ENCODE results near the gene ZMIZ1.
A peak's percentile ranks its signal among the peaks of the same experiment; 100 is the strongest.

Gene ZMIZ1

DNA sequence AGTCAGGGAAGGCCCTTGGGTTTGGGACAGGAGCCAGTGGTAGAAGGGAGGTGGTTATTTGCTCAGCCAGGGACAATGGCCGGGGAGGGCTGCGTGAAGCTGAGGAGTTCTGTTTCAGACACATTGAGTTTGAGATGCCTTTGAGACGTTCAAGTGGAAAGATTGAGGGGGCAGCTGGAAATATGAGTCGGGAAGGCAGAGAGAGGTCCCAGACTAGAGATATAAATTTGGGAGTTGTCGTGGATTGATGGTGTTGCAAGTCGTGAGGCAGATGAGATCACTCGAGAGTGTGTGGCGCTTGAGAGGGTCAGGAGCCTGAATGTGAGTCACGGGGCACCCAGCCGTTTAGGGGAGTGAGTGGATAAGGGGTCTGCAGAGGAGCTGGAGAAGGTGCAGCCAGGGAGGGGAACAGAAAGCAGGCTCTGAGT is 73.3 kb downstream of the ZMIZ1 start:
- DNase-seq = no peak

DNA sequence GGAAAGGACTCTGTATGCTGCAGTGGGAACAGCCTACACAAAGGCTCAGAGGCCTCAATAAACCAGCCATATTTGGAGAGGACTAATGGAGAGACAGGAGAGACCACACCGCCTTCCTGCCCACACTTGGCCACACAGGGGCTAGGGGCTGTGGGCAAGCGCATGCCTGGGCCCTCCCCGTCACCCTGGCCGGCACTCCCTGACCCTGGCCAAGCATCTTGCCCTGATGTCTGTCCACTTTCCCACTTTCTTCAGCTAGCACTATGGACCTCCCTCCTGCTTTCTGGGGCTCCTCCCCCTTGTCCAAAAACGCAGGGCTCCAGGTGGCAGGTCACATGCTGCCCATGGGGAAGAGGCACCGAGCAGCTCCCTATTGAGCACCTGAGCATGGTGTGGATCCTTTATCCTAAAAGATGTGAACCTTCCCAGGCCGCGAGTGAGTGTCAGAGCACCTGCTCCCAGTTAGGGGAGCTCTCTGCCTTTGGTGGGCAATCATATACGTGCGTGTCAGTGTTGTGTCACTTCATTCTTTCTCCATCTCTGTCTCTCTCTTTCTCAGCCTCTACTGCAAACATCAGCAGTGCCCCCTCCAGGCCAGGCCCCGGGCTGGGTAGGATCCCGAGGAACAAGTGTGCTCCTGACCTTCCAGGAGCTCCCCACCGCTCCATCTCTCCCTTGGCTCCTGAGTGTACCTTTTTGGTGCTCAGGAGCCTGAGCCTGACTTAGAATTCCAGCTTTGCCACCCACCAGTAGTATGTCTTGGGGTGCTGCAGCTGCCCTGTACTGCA is 74.0 kb downstream of the ZMIZ1 start:
- DNase-seq = peak in 1 of 2 experiments; percentile 19

DNA sequence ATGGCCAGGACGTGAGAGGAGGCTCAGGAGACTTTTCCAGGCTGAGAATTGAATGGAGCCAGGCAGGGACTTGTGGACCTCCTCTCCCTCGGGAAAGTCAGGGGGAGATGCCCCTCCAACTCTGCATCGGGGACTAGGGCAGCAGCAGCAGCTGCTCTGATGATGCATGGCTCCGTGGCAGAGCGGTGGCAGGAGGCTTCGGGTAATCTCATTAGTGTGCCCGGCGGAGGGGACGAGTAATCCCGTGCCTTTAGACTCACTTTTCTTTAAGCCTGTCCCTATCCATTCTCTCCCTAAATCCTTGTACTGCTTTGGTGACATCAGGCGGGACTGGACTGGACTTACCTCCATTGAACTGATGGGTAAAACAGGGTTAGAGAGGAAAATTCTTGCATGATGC is 75.1 kb downstream of the ZMIZ1 start:
- no peak for DNase-seq

DNA sequence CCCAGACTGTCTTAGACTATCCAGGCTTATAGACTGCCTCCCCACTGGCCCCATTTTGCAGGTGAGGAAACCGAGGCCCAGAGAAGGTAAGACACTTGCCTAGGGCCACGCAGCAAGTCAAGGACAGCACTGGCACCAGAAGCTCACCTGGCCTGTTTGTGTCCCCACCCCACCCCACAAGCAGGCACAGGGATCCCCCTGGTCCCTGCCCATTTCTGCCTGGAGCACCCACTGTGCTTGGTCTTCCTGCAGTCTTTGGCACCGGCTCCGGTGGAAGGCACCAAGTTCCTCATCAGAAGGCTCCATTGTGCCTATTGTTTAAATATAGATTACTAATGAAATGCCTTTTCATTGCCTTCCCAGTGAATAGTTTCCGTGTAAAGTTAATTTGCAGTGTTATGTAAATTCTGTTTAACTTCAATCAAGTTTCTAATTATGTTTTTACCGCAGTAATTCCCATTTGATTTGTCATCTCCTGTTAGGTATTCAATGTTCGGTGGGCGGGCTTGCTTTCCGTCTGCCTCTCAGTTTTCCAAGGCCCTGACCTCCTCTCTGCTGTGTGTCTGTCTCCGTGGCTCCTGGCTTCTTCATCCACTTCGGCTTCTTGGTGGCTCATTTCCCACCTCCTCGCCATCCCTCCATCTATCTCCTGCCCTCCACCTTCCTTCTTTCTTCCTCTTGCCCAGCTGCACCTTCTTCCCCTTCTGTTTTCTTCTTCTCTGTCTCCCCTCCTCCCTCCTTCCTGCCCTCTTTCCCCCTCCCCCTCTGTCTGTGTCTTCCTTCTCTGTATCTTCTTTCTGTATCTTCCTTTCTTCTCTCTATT is 75.8 kb downstream of the ZMIZ1 start:
- DNase-seq = no peak

DNA sequence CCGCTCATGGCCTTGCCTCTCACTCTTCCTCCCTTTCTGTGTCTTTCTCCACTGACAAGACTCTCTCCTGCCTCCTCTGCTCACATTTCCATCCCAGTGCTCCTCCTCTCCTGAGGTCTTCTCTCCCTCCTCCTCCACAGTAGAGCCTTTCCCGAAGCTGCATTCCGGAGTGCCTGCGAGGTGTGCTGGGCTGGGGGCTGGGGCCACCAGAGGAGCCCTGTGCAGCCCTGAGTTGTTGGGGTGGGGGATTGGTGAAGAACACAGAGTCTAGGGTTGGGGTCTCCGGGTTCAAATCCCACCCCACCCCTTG is 76.4 kb downstream of the ZMIZ1 start:
- no peak for DNase-seq

DNA sequence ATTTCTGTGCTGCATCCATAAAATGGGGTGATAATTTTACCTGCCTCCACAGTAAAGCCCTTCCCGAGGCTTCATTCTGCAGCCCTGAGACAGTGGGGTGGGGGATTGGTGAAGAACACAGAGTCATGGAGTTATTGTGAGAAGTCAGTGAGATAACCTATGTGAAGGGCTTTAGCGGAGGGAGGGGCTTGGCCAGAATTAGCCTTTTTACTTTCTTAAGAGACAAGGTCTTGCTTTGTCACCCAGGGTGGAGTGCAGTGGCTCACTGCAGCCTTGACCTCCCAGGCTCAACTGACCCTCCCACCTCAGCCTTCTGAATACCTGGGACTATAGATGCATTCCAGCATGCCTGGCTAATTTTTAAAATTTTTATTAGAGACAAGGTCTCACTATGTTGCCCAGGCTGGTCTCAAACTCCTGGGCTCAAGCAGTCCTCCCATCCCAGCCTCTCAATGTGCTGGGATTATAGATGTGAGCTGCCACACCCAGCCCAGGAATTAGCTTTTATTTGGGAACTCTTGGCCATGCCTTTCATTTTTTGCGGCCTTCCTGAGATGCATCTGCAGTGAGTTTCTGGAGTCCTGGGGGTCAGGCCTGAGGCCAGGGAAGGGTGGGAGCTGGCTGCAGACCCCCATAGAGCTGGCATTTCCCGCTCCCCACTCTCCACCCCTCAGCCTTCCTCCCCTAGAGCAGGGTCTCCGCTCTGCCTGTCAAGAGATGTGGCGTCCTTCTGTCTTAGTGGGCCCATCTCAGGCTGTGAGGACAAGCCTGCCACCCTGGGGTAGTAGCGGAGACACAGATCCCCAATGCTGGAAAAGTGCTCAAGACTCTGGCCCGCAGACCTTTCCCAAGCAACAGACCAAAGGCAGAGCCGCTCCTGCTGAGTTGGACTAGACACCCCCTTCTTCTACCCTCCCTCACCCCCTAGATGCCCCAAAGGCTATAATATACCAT is 77.0 kb downstream of the ZMIZ1 start:
- DNase-seq = no peak

DNA sequence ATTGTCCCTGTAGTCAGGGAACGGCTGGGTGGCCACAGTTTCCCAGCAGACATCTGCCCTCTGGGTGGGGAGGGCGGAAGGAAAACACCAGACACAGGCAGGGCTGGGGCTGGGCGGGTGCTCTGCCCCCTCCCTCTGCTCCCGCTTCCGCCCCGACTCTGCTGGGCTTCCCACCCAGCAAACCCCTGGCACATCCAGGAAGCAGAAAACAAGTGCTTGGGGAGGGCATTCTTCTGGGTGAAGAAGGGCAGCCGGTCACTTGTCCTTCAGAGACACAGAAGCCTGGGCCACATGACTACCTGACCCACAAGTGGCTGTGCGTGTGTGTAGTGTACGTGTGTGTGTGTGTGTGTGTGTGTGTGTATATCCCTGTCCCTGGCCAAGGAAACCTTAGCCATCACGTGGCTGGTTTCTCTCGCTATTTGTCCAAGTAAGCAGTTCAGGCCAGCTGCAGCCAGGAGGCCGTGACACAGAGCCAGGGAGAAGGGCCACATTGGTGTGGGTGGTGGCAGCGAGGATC is 77.9 kb downstream of the ZMIZ1 start:
- DNase-seq = no peak

DNA sequence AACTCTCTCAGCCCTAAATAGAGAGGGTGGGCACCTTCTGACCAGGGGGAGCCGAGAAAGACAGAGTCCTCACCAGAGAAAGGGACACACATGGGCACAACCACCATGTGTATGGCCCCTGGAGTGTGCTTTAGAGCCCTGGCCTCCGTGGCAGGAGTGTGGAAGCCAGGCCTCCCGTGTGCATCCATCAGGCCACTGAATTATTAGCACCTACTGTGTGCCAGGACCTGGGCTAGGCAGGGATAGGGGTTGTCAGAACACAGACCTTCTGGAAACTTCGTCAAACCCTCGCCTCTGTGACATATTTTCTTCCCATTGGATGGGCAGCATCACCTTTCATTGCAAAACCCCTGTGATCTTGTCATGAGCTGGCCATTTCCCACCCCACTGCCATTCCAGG is 78.5 kb downstream of the ZMIZ1 start:
- DNase-seq = no peak

DNA sequence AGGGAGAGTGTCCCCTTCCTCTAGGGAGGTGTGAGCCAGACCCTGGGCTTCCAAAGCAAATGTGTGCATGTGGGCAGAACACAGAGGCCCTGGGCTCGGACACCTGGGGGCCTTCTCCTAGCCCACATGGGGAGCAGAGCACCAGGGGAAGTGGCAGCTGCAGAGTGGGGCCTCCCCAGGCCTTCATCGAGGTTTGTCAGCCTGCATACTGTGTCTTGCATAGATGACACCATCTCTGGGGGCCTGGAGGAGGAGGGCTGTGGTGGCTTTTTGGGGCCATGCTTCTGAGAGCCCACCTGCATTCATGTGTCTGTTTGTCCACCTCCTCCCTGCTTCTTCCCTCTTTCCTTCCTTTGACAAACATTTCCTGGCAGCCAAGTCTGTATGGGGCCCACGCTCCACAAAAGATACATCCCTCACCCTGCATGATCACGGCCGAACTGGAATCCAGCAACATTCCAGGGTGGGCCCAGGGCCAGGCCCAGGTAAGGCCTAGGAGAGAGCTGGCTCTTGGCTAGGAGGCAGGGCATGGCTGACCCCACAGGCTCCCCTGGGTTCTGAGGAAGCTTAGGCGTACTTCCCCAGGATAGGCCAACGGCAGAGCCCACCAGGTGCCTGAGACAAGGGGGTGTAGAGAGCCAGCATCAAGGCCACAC is 79.2 kb downstream of the ZMIZ1 start:
- no peak for DNase-seq

DNA sequence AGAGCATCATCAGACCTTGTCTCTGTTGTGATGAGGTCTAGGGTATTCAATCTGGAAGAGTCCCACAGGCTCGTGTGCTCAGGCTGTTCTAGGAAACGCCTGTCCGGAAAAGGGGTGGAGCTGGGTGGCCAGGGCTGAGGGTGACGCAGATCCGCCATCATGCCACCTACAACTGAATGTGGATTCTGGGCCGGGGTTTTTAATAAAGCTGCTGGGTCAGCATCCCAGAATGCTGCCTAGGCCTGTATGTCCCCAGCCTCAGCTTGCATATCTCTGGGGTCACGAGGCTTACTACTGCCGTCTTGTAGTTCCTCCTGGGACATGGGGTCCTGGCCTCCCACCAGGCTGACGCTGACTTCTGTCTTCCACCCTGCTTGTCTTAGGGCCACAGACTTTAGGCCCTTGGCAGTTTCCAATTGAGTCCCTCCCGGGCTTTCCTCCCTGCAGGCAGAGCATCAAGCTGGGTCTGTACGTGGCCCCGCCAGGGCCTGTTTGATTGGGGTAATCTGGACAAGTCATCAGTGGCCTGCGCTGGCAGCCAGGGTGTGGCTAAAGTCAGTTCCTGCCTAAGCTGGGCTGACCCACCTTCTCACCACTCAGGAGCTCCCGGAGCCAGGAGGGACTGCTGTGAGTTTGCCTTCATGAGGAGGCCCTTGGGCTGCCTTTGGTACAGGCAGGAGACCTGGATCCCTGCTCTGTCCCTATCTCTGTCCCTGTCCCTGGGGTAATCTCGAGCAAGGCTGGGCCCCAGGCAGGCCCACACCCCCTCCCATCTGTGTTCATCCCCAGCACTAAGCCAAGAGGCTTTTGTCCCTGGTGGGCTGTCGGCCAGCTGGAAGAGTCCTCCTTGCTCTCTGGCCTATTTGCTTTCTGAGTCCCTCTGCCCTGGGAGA is 79.9 kb downstream of the ZMIZ1 start:
- DNase-seq = no peak

DNA sequence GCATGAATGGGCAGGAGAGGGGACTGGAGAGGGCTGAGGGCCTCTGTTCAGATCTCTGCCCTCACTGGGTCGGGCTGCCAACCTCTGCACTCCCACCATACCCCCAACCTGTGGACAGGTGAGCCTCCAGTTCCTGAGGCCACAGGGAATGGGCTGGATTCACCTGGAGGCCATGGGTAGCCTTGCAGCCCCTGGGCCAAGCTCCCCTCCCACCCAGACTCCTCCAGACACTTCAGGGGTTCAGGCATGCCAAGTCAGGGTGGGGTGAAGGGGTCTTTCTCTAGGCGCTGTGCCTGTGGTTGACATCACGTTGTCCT is 80.5 kb downstream of the ZMIZ1 start:
- DNase-seq = no peak

DNA sequence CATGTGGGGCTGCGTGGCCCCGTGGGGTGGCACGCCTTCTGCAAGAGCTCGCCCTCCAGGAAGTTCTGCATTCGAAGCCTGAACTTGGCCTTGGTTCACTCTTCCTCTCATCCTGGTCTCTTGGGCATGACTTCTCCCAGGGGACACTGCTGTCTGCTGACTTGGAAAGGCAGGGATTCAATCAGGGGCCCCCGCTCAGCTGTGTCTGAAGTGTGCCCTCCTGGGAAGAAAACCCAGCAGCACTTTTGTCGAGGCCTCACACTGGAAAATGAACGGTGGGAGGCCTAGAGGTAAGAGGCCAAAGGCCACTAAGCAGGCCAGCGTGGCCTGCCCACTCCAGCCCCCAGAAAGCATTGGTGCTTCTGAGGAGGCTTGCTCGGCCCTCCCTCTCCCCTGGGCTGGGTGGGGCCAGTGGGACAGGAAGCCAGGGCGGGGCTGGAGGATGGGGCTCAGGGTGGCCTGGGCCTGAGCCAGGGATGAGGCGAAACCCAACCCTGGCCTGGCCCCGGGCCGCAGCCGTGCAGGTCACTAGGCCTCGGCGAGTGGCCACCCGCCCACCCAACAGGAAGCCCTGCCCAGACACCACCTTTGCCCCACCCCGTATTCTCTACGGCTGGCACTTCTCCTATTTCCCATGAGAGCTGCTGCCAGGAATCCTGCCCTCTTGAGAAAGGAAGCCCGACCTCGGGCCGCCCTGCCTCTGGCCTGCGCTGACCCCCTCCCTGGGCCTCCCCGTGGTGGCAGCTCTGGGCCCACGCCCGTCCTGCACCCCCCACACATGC is 81.1 kb downstream of the ZMIZ1 start:
- DNase-seq = no peak

DNA sequence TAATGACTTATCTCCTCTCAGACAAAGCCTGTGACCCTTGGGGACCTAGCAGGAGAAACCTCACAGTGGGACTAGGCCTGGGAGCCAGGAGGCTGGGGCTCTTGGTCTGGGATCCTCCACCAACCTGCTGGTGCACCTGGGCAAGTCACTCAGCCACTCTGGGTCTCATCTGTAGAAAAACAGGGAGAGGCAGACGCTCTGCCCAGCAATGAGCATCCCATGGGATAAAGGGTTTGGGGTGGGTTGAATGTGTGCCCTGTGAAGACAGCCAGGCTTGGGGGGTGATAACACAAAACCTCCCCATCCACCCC is 81.6 kb downstream of the ZMIZ1 start:
- DNase-seq = no peak

DNA sequence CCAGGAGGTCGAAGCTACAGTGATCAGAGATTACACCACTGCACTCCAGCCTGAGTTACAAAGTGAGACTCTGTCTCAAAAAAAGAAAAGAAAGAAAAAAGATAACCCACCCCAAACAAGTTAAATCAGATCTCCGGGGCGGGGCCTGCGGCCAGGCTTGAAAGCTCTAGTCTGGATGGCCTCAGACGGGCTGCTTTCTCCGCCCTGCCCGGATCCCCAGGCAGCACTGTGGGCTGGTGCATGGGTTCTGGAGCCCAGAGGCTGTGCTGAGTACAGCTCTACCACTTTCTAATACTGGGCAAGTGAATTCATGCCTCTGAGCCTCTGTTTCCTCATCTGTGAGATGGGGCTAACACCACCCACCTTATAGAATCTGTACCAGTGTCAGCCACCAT is 83.7 kb downstream of the ZMIZ1 start:
- no peak for DNase-seq

DNA sequence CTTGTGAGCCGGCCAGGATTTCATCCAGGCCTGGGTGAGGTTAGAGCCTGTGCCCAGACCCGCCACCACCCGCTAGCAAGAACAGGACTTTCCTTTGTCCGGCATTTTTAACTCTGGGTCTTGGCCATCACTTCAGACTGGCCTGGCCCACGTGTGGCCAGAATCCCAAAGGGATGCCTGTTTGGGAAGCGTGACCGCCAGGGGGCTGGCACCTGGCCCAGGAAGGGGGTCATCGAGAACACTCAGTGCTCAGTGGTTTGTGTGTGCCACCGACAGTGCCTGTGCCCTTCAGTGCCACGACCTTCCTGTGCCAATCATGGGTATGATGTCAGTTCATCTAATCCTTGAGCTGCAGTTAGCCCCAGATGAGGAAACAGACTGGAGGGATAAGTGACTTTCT is 85.0 kb downstream of the ZMIZ1 start:
- no peak for DNase-seq

DNA sequence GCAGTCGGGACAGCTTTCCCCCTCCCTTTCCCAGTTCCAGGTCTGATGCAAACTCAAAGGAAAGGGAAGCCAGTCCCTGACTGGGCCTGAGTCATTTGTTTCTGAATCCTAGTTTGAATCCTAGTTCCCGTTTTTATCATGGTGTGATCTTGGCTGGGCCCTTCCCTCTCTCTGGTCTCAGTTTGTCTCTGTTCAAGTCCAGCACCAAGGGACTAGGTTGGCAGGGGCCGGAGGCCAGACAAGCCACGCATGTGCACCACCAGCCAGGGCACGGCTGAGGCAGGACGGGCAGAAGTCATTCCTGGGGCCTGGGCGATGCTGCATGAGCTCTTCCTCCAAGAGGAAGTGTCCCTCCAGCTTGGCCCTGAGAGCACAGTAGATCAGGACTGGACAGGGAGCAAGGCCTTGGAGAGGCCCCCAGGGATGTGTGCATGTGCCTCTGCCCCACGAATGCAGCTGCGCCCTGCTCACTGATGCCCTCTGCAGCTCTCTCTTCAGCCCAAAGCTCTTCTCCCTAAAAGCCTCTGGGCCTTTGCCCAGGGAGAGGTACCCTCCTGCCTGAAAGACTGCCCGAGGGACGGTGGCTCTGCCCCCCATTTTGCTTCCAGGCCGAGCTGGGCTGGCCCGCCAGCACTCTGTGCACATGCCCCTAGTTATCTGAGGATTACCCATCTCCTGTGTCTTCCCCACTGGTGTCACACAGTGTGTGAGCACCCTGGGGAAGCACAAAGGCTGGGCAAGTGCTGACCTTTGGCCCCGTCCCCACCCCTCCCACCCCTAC is 86.7 kb downstream of the ZMIZ1 start:
- peak; percentile 34 to 46 for DNase-seq

DNA sequence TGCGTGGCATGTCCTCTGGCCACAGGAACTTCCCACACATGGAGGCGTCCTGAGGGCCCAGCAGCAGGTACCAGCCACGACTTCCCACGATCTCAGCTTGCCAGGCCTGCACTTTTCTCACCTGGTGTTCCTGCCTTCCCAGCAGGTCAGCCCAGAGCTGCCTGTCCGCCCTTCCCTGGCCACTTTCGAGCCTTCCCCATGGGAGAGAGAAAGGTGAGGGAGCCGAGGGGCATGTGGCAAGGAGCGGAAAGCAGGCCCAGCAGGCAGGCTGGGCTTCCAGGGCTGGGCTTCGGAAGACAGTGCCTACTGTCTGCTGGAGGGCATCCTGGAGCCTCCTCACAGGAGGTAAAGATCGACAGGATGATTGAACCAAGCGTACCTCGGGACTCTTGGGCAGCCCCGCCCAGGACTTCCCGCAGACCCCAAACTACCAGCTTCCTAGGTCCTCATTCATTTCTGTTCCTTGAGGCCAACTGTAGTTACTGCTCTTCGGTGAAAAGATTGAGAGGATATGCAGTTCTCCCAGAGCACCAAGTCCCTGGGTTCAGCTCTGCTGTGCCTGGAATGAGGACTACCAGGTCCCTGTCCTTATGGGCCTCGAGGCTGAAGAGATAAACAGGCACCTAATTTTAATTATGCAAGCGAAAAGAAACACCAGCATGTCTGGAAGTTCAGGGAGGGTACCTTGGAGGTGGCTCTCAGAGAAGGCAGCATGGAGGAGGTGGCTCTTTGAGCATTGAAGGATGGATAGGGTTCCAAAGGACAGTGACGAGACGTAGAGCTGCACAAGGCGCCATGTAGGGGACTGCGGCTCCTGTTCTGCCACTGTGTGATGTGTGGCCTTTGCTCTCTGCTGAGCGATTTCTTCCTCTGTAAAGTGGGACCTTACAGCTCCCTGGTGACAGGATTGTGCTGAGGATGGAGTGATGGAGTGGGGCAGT is 87.8 kb downstream of the ZMIZ1 start:
- DNase-seq = no peak

DNA sequence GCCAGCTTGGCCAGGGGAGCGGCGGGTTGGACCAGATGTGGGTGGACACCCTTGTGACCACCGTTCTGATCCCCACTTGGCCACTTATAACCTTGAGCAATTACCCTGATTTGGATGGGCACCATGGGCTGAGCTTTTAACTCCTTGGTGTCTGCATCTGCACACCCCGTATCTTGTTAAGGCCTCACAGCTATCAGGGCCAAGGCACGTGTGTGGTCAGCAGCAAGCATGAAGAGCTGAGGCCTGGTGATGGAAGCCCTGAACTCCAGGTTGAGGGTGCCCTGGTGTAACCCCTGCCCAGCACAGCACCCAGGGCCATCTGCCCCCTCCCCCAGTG is 89.2 kb downstream of the ZMIZ1 start:
- no peak for DNase-seq

Data from Kasumi-1 (cell line).